ENCODE measurements around the gene CTCFL.

CTCFL gene

GRCh38 chr20:57500962-57501361 lies 24.0 kb downstream of the CTCFL start:
- peaks cover 6% of the 10 kb centered on the region; the same call in 1 of the 2 replicates for H4K20me1 ChIP-seq (ENCODE audit: insufficient read depth, low read length)
- H3K27ac ChIP-seq (ENCODE audit: low read length), result no peak overlapping the region
- peaks cover 12% of the 10 kb centered on the region for H3K4me1 ChIP-seq (ENCODE audit: insufficient read depth, low read length)
- DNase-seq (no peak), ATAC-seq (ENCODE audit: insufficient read depth, low read depth) (no peak)
- no peak overlapping the region for H3K9ac ChIP-seq (ENCODE audit: low read depth, low read length)
- H3K4me3 ChIP-seq (ENCODE audit: low read depth in 1 of 2, low read length in 2 of 2), result no peak overlapping the region
- no peak overlapping the region for H2AFZ ChIP-seq (ENCODE audit: low read depth, low read length)
- no peaks in the 10 kb centered on the region for H3K9me3 ChIP-seq (ENCODE audit: insufficient read depth, low read length, severe bottlenecking)
- TF ChIP-seq, protein P1, sequence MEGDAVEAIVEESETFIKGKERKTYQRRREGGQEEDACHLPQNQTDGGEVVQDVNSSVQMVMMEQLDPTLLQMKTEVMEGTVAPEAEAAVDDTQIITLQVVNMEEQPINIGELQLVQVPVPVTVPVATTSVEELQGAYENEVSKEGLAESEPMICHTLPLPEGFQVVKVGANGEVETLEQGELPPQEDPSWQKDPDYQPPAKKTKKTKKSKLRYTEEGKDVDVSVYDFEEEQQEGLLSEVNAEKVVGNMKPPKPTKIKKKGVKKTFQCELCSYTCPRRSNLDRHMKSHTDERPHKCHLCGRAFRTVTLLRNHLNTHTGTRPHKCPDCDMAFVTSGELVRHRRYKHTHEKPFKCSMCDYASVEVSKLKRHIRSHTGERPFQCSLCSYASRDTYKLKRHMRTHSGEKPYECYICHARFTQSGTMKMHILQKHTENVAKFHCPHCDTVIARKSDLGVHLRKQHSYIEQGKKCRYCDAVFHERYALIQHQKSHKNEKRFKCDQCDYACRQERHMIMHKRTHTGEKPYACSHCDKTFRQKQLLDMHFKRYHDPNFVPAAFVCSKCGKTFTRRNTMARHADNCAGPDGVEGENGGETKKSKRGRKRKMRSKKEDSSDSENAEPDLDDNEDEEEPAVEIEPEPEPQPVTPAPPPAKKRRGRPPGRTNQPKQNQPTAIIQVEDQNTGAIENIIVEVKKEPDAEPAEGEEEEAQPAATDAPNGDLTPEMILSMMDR (IDR thresholded peaks at IDR 0.05; ENCODE audit: borderline replicate concordance, extremely low read depth, low read length, poor library complexity, severe bottlenecking), result no peak
- no peak for TF ChIP-seq EZH2 (IDR thresholded peaks at IDR 0.05; ENCODE audit: borderline replicate concordance, low read depth, low read length, severe bottlenecking)
- H3K4me2 ChIP-seq (ENCODE audit: insufficient read depth, low read length), result no peak overlapping the region
- H3K79me2 ChIP-seq (ENCODE audit: insufficient read depth, low read length), result no peaks in the 10 kb centered on the region
- peaks cover 5% of the 10 kb centered on the region for H3K27me3 ChIP-seq (ENCODE audit: insufficient read depth, low read length, poor library complexity)
- H3K36me3 ChIP-seq (ENCODE audit: insufficient read depth, low read length), result no peaks in the 10 kb centered on the region

DNA sequence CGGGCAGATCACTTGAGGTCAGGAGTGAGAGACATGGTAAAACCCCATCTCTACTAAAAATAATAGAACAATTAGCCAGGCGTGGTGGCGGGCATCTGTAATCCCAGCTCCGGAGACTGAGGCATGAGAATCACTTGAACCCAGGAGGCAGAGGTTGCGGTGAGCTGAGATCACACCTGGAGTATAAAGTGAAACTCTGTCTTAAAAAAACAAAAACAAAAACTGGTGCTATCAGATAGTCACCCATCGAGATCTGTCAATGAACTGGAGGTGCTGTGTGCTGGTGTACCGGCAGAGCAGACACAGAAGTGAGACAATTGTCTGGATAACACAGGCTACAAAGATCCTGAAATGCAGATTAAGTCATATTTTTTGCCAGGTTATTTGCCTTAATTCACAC lies 24.7 kb downstream of the CTCFL start:
- Histone ChIP-seq H3K9me3 (ENCODE audit: insufficient read depth, low read length, severe bottlenecking) (no peaks in the 10 kb centered on the region), H3K27ac (ENCODE audit: low read length) (no peak overlapping the region), H3K79me2 (ENCODE audit: insufficient read depth, low read length) (no peaks in the 10 kb centered on the region), H3K4me3 (ENCODE audit: low read depth in 1 of 2, low read length in 2 of 2) (no peak overlapping the region), H3K9ac (ENCODE audit: low read depth, low read length) (no peak overlapping the region), H3K27me3 (ENCODE audit: insufficient read depth, low read length, poor library complexity) (peaks cover 5% of the 10 kb centered on the region), H3K4me2 (ENCODE audit: insufficient read depth, low read length) (no peak overlapping the region), H4K20me1 (ENCODE audit: insufficient read depth, low read length) (peaks cover 6% of the 10 kb centered on the region; the same call in 1 of the 2 replicates), H3K36me3 (ENCODE audit: insufficient read depth, low read length) (no peaks in the 10 kb centered on the region), H3K4me1 (ENCODE audit: insufficient read depth, low read length) (peaks cover 12% of the 10 kb centered on the region), H2AFZ (ENCODE audit: low read depth, low read length) (no peak overlapping the region)
- DNase-seq, result no peak
- TF ChIP-seq, protein P1 (IDR thresholded peaks at IDR 0.05; ENCODE audit: borderline replicate concordance, extremely low read depth, low read length, poor library complexity, severe bottlenecking), result no peak
- no peak for TF ChIP-seq EZH2 (IDR thresholded peaks at IDR 0.05; ENCODE audit: borderline replicate concordance, low read depth, low read length, severe bottlenecking)
- no peak for ATAC-seq (ENCODE audit: insufficient read depth, low read depth)

DNA sequence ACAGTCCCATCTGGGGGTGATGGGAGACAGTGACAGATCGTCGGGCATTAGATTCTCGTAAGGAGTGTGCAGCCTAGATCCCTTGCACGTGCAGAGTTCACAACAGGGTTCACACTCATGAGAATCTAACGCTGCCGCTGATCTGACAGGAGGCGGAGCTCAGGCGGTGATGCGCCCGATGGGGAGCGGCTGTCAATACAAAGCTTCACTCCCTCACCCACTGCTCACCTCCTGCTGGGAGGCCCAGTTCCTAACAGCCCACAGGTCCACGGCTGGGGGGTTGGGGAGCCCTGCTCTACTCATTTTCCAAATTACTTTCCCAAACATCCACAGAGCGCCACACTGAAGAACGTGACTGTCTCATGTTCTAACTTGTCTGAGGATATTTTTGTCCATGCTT lies 25.3 kb downstream of the CTCFL start:
- Histone ChIP-seq H4K20me1 (ENCODE audit: insufficient read depth, low read length) (peaks cover 6% of the 10 kb centered on the region; the same call in 1 of the 2 replicates), H3K4me2 (ENCODE audit: insufficient read depth, low read length) (no peak overlapping the region), H3K9ac (ENCODE audit: low read depth, low read length) (no peak overlapping the region), H3K9me3 (ENCODE audit: insufficient read depth, low read length, severe bottlenecking) (no peaks in the 10 kb centered on the region), H3K4me3 (ENCODE audit: low read depth in 1 of 2, low read length in 2 of 2) (no peak overlapping the region), H3K27me3 (ENCODE audit: insufficient read depth, low read length, poor library complexity) (peaks cover 5% of the 10 kb centered on the region), H3K79me2 (ENCODE audit: insufficient read depth, low read length) (no peaks in the 10 kb centered on the region), H3K27ac (ENCODE audit: low read length) (no peak overlapping the region), H3K4me1 (ENCODE audit: insufficient read depth, low read length) (peaks cover 12% of the 10 kb centered on the region), H2AFZ (ENCODE audit: low read depth, low read length) (no peak overlapping the region), H3K36me3 (ENCODE audit: insufficient read depth, low read length) (no peaks in the 10 kb centered on the region)
- TF ChIP-seq EZH2 (IDR thresholded peaks at IDR 0.05; ENCODE audit: borderline replicate concordance, low read depth, low read length, severe bottlenecking), result no peak
- TF ChIP-seq, protein P1 (IDR thresholded peaks at IDR 0.05; ENCODE audit: borderline replicate concordance, extremely low read depth, low read length, poor library complexity, severe bottlenecking), result no peak
- no peak for DNase-seq
- no peak for ATAC-seq (ENCODE audit: insufficient read depth, low read depth)

All from DND-41 (cell line).